PC-3 (cell line): Measurements from ENCODE around the gene CAND2. TPM values are rescaled to one million over a fixed set of nuclear protein-coding genes. Genes with fewer than 3 reads are reported as not detected.

Experiments
- ATAC-seq: fragments of 200-7000 bp; cut with Tn5 transposase; 2 replicates; pipeline ENCODE4 v1.9.1; 2020; ENCODE audit warnings: mild to moderate bottlenecking, moderate library complexity
- BruUV-seq: library from RNA; stranded (reverse); fragments of 400-500 nt; replicated peaks from 2 replicates; lab custom pipeline; 2021; lab: Mats Ljungman, UMichigan
- CTCF ChIA-PET: fragments of 300-600 bp; sonication (Branson Sonifier 250); formaldehyde crosslinking; loops from one replicate; lab custom pipeline; 2022; ENCODE audit warnings: antibody characterized with exemption; lab: Charles Lee
- POLR2A ChIA-PET: fragments of 300-600 bp; sonication (Branson Sonifier 250); formaldehyde crosslinking; loops from one replicate; lab custom pipeline; 2022; ENCODE audit warnings: antibody characterized with exemption; ENCODE audit not compliant: unreplicated experiment; lab: Charles Lee
- DNase-seq: peaks from one replicate; pipeline ENCODE4 v3.0.0-alpha.2; 2015
- H2AFZ ChIP-seq: fragments of 300-600 bp; sonication (generic); 2 replicates; pipeline ENCODE4 v1.6.0; 2016; ENCODE audit warnings: antibody characterized with exemption, low read length
- H3F3A ChIP-seq: fragments of 300-600 bp; sonication (generic); one replicate; pipeline ENCODE4 v1.6.0; 2017; ENCODE audit warnings: antibody characterized with exemption, low read length, control low read depth, mild to moderate bottlenecking; ENCODE audit not compliant: unreplicated experiment
- H3K27ac ChIP-seq: fragments of 300-600 bp; sonication (generic); 2 replicates; pipeline ENCODE4 v1.5.1; 2016; ENCODE audit warnings: mild to moderate bottlenecking, low read length
- H3K27me3 ChIP-seq: fragments of 300-600 bp; sonication (generic); 2 replicates; pipeline ENCODE4 v1.6.1; 2016; ENCODE audit warnings: low read length, mixed read lengths
- H3K36me3 ChIP-seq: fragments of 300-600 bp; sonication (generic); 2 replicates; pipeline ENCODE4 v1.6.1; 2016; ENCODE audit warnings: low read depth, mixed run types, low read length, mixed read lengths
- H3K4me1 ChIP-seq: fragments of 300-600 bp; sonication (generic); 2 replicates; pipeline ENCODE4 v1.5.1; 2016; ENCODE audit warnings: low read length; ENCODE audit not compliant: insufficient read depth
- H3K4me2 ChIP-seq: fragments of 300-600 bp; sonication (generic); 2 replicates; pipeline ENCODE4 v1.6.0; 2016; ENCODE audit warnings: low read length
- H3K4me3 ChIP-seq: fragments of 300-600 bp; sonication (generic); 2 replicates; pipeline ENCODE4 v1.5.1; 2016; ENCODE audit warnings: mild to moderate bottlenecking, low read length, mixed read lengths
- H3K79me2 ChIP-seq: fragments of 300-600 bp; sonication (generic); 2 replicates; pipeline ENCODE4 v1.6.1; 2017; ENCODE audit warnings: low read length, mixed read lengths
- H3K9ac ChIP-seq: fragments of 300-600 bp; sonication (generic); 2 replicates; pipeline ENCODE4 v1.6.0; 2016; ENCODE audit warnings: mild to moderate bottlenecking, low read length
- H3K9me2 ChIP-seq: fragments of 300-600 bp; sonication (generic); replicated peaks from 2 replicates; pipeline ENCODE4 v1.6.1; 2016; ENCODE audit warnings: mixed run types, low read length, mixed read lengths
- H3K9me3 ChIP-seq: fragments of 300-600 bp; sonication (generic); 2 replicates; pipeline ENCODE4 v1.6.1; 2016; ENCODE audit warnings: low read length, mixed read lengths
- H4K20me1 ChIP-seq: fragments of 300-600 bp; sonication (generic); 2 replicates; pipeline ENCODE4 v1.6.1; 2016; ENCODE audit warnings: low read length, mixed read lengths
- EZH2 ChIP-seq: fragments of 300-600 bp; sonication (generic); IDR thresholded peaks from one replicate; pipeline ENCODE4 v1.6.1; 2017; ENCODE audit warnings: antibody characterized with exemption, mild to moderate bottlenecking, low read length; ENCODE audit not compliant: unreplicated experiment
- EZH2phosphoT487 ChIP-seq: fragments of 300-600 bp; sonication (generic); IDR thresholded peaks from 2 replicates; pipeline ENCODE4 v1.6.1; 2018; ENCODE audit warnings: mild to moderate bottlenecking, antibody characterized with exemption, low read length, borderline replicate concordance
- intact Hi-C: fragments of 100-400 bp; cut with micrococcal nuclease; formaldehyde crosslinking; loops from 2 replicates; pipeline ENCODE4 v1.9.0; 2023
- total RNA-seq: library from RNA; depleted of rRNA; stranded (reverse); fragments of >200 nt; gene quantifications from 2 replicates; pipeline ENCODE4 v1.2.3, GENCODE V29; 2014; rRNA removed
- TF ChIP-seq, protein P1 (sequence below): fragments of 300-600 bp; sonication (generic); conservative IDR thresholded peaks from 2 replicates; pipeline ENCODE4 v1.5.1; 2017; ENCODE audit warnings: antibody characterized with exemption, low read depth, mild to moderate bottlenecking, low read length

CAND2 gene
- total RNA-seq, 1 experiment from 2014 or later, result 4.8 TPM

DNA sequence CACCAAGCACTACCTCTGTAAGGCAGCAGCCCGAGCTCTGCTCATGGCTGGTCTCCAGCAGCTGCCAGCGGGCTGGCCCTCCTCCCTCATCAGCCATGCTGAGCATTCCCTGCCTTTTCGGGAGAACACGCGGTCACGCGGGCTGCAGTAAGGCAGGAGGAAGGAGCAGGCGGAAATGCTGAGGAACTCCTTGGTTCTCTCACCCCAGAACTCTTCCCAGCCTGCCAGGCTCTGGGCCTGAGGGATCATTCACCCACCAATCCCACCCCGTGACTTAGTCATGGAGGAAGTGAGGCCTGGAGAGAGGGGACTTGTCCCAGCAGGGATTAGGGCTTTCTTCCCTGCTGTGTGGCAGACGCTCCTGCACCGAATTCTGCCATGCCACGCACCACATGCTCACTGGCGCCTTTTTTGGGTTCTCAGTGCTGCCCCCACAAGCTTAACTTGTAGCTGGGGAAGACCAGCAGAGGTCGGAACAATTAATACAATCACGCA, 87.8 kb downstream of the CAND2 start:
- no peak; the same call in 1 of the 2 replicates for ATAC-seq
- Histone ChIP-seq H4K20me1 (no peaks in the 10 kb centered on the region), H3K27ac (no peak overlapping the region), H3K4me2 (no peak overlapping the region), H3K9me3 (no peaks in the 10 kb centered on the region), H2AFZ (no peak overlapping the region), H3K79me2 (no peaks in the 10 kb centered on the region), H3F3A (no peaks in the 10 kb centered on the region), H3K4me3 (no peak overlapping the region), H3K4me1 (no peaks in the 10 kb centered on the region), H3K9ac (no peak overlapping the region), H3K9me2 (no peaks in the 10 kb centered on the region), H3K27me3 (no peaks in the 10 kb centered on the region), H3K36me3 (no peaks in the 10 kb centered on the region)
- intact Hi-C loops, result no loop called here
- DNase-seq, result no peak
- CTCF ChIA-PET, result no interaction called here
- TF ChIP-seq EZH2phosphoT487, result no peak
- TF ChIP-seq, protein P1, sequence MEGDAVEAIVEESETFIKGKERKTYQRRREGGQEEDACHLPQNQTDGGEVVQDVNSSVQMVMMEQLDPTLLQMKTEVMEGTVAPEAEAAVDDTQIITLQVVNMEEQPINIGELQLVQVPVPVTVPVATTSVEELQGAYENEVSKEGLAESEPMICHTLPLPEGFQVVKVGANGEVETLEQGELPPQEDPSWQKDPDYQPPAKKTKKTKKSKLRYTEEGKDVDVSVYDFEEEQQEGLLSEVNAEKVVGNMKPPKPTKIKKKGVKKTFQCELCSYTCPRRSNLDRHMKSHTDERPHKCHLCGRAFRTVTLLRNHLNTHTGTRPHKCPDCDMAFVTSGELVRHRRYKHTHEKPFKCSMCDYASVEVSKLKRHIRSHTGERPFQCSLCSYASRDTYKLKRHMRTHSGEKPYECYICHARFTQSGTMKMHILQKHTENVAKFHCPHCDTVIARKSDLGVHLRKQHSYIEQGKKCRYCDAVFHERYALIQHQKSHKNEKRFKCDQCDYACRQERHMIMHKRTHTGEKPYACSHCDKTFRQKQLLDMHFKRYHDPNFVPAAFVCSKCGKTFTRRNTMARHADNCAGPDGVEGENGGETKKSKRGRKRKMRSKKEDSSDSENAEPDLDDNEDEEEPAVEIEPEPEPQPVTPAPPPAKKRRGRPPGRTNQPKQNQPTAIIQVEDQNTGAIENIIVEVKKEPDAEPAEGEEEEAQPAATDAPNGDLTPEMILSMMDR, result no peak
- TF ChIP-seq EZH2, result no peak
- POLR2A ChIA-PET, result no interaction called here
- BruUV-seq, result no TSS peak

Other genes starting within 250 kb of the CAND2 start
- 41.6 and 45.8 TPM in 2 replicates for gene MKRN2, start 239.6 kb upstream of the CAND2 start, total RNA-seq
- 113 and 130 TPM in 2 replicates for gene RAF1, start 132.6 kb upstream of the CAND2 start, total RNA-seq
- 7.5 and 10.4 TPM in 2 replicates for gene TMEM40, start 37.4 kb upstream of the CAND2 start, total RNA-seq
- gene RPL32, start 44.9 kb downstream of the CAND2 start, total RNA-seq, result 2,037 and 2,663 TPM in 2 replicates